ENCODE measurements around the gene GPR37L1. TPM values are rescaled to one million over a fixed set of nuclear protein-coding genes. Genes with fewer than 3 reads are reported as not detected.
A peak's percentile ranks its signal among the peaks of the same experiment; 100 is the strongest.

Gene GPR37L1
- total and polyA plus RNA-seq, 2 of the 8 experiments (the other 6 are each of a cell fraction or from before 2014, with no cell fraction given): 0.13 to 0.23 TPM

GRCh38 chr1:202113690-202114300 lies 8.9 kb upstream of the GPR37L1 start:
- no peak for FAIRE-seq

More at GRCh38 chr1:202113690-202114300, 8.9 kb upstream of the GPR37L1 start:
- Histone ChIP-seq H2BK15ac (ENCODE audit: low read length) (no peak overlapping the region), H3K18ac (ENCODE audit: extremely low read depth, low read length) (no peak overlapping the region), H3K14ac (ENCODE audit: insufficient read length) (no peak overlapping the region), H2BK120ac (replicated peaks; ENCODE audit: low read depth, low read length) (no peak overlapping the region), H3K79me1 (ENCODE audit: low read depth, low read length) (no peaks in the 10 kb centered on the region), H3K9me3 (ENCODE audit: insufficient read depth in 2 of 2, low read depth in 1 of 2, low read length in 1 of 2) (no peaks in the 10 kb centered on the region), H2BK5ac (ENCODE audit: low read depth, low read length) (no peak overlapping the region), H3K36me3 (ENCODE audit: control insufficient read depth in 2 of 4, insufficient read depth in 4 of 4, low read length in 3 of 4) (no peaks in the 10 kb centered on the region), H3K4ac (replicated peaks; ENCODE audit: insufficient read length, low read depth, low read length) (no peak overlapping the region), H3K27me3 (replicated peaks in 1 of 4; ENCODE audit: control insufficient read depth in 3 of 4, extremely low read depth in 1 of 4, insufficient read depth in 3 of 4, low read length in 3 of 4) (no peaks in the 10 kb centered on the region), H3K56ac (replicated peaks; ENCODE audit: insufficient read length, low read depth, low read length) (no peak overlapping the region), H2AK5ac (ENCODE audit: low read depth, low read length) (no peak overlapping the region), H3K4me3 (ENCODE audit: extremely low read depth in 1 of 4, insufficient read depth in 2 of 4, low read depth in 3 of 4, low read length in 4 of 4) (no peak overlapping the region), H3K9ac (replicated peaks in 1 of 4; ENCODE audit: extremely low read depth in 1 of 4, low read depth in 3 of 4, low read length in 3 of 4) (no peak overlapping the region), H3K23me2 (ENCODE audit: low read depth, low read length) (no peaks in the 10 kb centered on the region; the same call in 1 of the 2 replicates), H2BK20ac (ENCODE audit: low read length) (no peak overlapping the region), H3K4me2 (ENCODE audit: insufficient read depth in 1 of 2, low read depth in 2 of 2, low read length in 2 of 2) (no peak overlapping the region), H4K20me1 (replicated peaks in 1 of 2; ENCODE audit: control insufficient read depth in 1 of 2, insufficient read depth in 2 of 2, low read length in 2 of 2) (no peaks in the 10 kb centered on the region), H3K79me2 (ENCODE audit: control insufficient read depth in 1 of 2, insufficient read depth in 2 of 2, low read length in 2 of 2) (no peaks in the 10 kb centered on the region), H4K8ac (ENCODE audit: extremely low read depth, insufficient read depth, low read length) (no peak overlapping the region), H3K27ac (ENCODE audit: low read depth, low read length) (no peak overlapping the region), H2BK12ac (ENCODE audit: low read depth, low read length) (peak overlapping the region; percentile 43; the same call in 1 of the 2 replicates), H4K91ac (replicated peaks; ENCODE audit: insufficient read length, low read length) (no peak overlapping the region), H3K23ac (ENCODE audit: insufficient read length) (no peak overlapping the region), H3K4me1 (replicated peaks in 1 of 4; ENCODE audit: control insufficient read depth in 3 of 4, insufficient read depth in 4 of 4, low read length in 3 of 4) (peaks cover 0 to 6% (median 2%) of the 10 kb centered on the region in 4 experiments; a peak in 6 of 7 replicates), H2AFZ (ENCODE audit: low read length) (no peak overlapping the region), H4K5ac (ENCODE audit: insufficient read length, low read depth, low read length) (no peak overlapping the region)
- no peak for DNase-seq (ENCODE audit: low read depth in 1 of 2, low spot score in 2 of 2)
- POLR2A ChIA-PET (ENCODE audit: partially characterized antibody): interaction anchor here (0.8 to 6.3 kb wide), 8 partner anchors 11 to 219 kb away, joined by 3 to 45 read pairs (median 4); partner anchors contain the start of gene ELF3
- CTCF ChIA-PET (ENCODE audit: partially characterized antibody): interaction anchor here (0.9 to 29.2 kb wide), 10 partner anchors 9 to 218 kb away, joined by 3 to 1014 read pairs (median 4); partner anchors contain the start of genes ELF3 and GPR37L1
- WGBS, 2 experiments (ENCODE audit: extremely low coverage in 1 of 2, insufficient coverage in 1 of 2, insufficient read length in 1 of 2, insufficient replicate concordance in 2 of 2, low coverage in 1 of 2, low lambda C conversion rate in 2 of 2, missing lambda C conversion rate in 1 of 2): 87% methylated on average over 2 of the region's 2 CpGs; no CpG with 5 or more reads in 1 of the 2 experiments
